HG02852 (cell line): ENCODE measurements around the gene TAPT1.
"Not testable (repeated sequence)": the region's sequence is repeated elsewhere in the genome, so short reads cannot be mapped to it uniquely, and the experiment has no call there.

ENCODE experiments used
- ATAC-seq: cut with Tn5 transposase; IDR thresholded peaks from one replicate; pipeline ENCODE4 v1.9.1; 2021; ENCODE audit warnings: mild to moderate bottlenecking, moderate library complexity; ENCODE audit not compliant: unreplicated experiment

The TAPT1 gene, protein sequence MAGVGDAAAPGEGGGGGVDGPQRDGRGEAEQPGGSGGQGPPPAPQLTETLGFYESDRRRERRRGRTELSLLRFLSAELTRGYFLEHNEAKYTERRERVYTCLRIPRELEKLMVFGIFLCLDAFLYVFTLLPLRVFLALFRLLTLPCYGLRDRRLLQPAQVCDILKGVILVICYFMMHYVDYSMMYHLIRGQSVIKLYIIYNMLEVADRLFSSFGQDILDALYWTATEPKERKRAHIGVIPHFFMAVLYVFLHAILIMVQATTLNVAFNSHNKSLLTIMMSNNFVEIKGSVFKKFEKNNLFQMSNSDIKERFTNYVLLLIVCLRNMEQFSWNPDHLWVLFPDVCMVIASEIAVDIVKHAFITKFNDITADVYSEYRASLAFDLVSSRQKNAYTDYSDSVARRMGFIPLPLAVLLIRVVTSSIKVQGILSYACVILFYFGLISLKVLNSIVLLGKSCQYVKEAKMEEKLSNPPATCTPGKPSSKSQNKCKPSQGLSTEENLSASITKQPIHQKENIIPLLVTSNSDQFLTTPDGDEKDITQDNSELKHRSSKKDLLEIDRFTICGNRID

GRCh38 chr4:16225863-16226815, at the start of gene TAPT1:
TSS of gene TAPT1 (minus strand) at chr4:16226471. CDS start at chr4:16226457, 14 bp downstream.
- ATAC-seq, result peak; percentile 69

- no peak for ATAC-seq
Measured at GRCh38 chr4:16271411-16271810, 45.1 kb upstream of the TAPT1 start.

- no peak for ATAC-seq
Measured at GRCh38 chr4:16270454-16271328, 44.4 kb upstream of the TAPT1 start.

- not testable (repeated sequence) for ATAC-seq
Measured at GRCh38 chr4:16269742-16270453, 43.6 kb upstream of the TAPT1 start.

DNA sequence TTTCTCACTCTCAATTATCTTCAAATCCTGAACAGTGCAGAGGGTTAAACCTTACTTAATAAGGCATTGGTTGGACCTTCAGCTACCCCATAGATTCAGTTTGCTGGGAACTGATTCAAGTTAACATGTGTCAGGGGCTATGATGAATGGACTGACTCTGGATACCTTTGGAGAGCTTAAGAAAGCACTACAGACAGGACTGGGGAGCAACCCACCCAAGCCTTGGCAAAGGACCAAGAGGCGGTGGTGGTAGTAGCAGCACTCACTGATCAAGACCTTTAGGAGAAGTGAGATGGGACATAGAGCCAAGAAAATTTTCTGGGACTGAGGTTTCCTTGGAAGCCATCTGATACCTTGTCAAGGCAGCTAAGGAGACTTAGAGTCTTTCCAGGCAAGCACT, 43.0 kb upstream of the TAPT1 start:
- no peak for ATAC-seq

GRCh38 chr4:16268290-16268689, 42.0 kb upstream of the TAPT1 start:
- ATAC-seq, result no peak

DNA sequence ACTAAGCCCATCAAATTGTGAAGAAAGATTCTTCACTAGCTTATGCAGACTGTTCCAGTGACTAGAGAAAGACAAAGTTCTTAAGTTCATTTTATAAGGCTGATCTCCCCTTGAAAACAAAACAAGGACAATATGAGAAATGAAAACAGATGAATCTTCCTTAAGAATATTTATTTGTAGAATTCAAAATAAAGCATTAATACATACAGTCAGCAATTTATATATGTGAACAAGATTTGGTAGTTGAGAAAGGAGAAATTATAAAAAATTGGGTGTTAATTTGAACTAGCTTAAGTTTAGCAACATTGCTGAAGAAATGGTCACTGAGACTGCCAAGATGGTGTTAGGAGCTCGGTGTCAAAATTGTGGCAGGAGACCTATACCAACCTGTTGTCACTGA, 41.4 kb upstream of the TAPT1 start:
- ATAC-seq, result no peak

DNA sequence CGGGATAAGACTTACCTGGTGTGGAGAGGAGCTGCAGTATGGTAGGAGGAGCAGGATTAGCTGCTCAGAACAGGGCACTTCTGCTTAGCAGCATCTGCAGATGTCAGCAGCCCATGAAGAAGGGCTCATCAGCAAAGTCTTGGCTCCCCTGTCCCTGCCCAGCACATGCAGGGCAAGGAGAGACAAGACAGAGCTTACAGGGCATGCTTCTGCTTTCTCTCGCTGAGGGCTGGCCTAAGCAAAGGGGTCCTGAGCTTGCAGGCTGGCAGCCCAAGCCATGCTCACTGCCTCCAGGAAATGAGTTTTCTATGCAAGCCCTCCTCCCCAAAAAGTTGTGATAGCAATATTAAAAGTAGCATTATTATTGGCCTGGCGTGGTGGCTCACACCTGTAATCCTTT, 39.5 kb upstream of the TAPT1 start:
- no peak for ATAC-seq

DNA sequence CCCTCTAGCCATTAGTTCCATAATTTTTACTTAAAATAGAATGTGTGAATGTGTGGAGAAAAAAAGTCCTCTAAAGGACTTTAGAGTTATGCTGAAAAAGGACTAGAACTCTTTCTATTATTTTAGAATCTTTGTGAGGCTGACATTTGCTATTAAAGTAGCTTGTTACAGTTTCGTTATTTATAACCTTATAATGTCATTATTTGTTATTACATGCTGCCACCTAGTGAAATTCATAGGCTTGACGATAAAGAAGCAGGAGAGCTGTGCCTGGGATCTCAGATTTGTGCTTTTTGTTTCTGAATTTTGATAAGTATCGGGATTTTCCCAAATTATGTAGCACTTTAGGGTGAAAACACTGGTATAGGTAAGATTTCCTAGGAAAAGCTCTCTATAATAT, 38.5 kb upstream of the TAPT1 start:
- ATAC-seq, result no peak

- no peak for ATAC-seq
Measured at GRCh38 chr4:16263056-16263455, 36.8 kb upstream of the TAPT1 start.

- ATAC-seq, result peak; percentile 50
Measured at GRCh38 chr4:16262188-16262587, 35.9 kb upstream of the TAPT1 start.

GRCh38 chr4:16261313-16261878, 35.1 kb upstream of the TAPT1 start:
- ATAC-seq, result no peak

DNA sequence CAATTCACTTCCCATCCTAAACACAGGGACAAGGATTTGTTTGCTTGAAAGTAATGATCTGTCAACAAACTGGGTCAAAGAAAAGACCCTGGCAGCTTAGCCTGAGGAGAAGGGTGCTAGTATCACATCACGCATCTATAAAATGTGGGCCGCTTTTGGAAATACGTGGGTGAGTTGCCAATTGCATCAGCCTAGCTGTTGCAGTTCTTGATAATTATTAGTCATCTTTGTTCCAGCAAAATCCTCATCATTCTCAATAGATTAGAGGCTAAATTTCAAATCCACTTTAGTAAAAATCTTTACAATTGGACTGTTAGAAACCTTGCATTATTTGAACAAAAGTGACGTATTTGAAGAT, 33.6 kb upstream of the TAPT1 start:
- no peak for ATAC-seq

DNA sequence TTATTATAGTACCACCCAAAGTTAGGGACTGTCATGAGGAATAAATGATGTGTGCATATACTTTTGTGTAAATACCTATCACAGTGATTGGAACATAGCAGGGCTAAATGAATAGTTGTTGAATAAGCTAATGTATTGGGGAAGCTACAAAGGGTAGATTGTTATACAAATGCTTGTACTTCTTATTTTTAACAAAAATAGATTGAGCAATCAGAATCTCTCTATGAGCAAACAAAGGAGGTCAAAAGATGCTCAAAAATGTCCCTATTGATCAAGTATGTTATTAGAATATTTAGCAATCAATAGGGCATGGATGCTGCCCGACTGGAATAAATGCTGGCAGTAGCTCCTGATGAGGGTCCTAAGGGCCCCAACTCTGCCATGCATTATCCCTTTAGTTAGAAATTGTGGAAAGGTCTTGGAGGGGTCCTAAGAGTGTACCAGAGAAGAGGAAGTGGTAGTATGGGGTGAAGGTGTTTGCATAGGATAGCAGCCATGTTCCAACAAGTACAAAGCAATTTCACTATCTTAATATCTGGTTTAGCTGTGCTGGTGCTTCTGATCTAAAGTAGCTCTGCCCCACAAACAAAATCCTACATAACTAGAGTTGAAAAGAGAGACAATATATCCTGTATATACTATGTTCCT, 33.1 kb upstream of the TAPT1 start:
- ATAC-seq, result no peak

DNA sequence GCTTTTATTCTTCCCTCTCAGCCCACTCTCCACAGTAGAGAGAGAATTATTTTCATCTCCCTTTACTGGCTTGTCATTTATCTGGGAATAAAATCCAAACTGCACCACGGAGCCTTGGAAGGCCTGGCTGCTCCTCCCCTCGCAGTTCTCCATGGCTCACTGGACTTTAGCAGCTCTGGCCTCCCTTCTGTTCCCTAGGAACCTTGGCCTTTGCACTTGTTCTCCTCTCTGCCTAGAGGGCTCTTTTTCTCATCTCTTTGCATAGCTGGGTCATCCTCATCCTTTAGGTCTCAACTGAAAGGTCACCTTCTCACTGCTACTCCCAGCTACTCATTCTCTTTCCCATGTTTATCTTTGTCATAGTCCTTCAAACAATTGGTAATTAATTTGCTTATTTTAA, 31.3 kb upstream of the TAPT1 start:
- no peak for ATAC-seq

- ATAC-seq, result no peak
Measured at GRCh38 chr4:16256343-16256742, 30.1 kb upstream of the TAPT1 start.

- ATAC-seq, result no peak
Measured at GRCh38 chr4:16255730-16256129, 29.5 kb upstream of the TAPT1 start.

DNA sequence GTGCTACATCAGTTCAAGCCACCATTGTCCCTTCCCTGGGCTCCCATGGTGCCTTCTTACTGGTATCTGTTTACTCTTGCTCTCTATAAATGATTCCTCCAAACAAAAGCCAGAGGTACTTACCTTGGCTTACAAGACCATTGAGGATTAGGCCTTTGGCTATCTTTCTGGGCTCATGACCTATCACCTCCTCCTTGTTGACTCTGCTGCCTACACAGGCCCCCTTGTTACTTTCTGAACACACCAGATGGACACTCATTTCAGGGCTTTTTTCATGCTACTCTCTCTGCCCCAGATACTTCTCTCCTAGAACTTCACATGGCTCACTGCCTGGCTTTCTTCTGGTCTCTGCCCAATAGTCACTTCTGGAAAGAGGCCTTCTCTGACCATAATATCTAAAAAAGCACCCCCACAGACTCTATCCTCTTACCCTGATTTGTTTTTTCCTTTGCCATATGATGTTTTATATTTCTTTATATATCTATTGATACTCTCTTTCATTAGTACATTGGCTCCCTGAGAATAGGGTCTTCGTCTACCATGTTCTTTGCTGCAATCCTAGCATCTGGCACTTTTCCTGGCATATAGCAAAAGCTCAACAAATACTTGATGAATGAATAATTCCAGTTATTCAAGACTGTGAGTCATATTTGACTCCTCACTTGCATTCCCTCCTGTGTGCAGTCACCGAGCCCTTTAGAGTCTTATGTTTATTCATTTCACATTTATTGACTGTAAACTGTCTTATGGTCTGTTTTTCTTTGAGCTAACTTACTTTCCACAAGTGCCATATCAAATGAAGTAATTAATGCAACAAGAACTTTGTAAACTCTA, 27.1 kb upstream of the TAPT1 start:
- ATAC-seq, result no peak
